A673 (cell line): ENCODE data around the gene IGSF22. TPM values are rescaled to one million over a fixed set of nuclear protein-coding genes. Genes with fewer than 3 reads are reported as not detected.

ENCODE experiments used
- total RNA-seq: library from RNA; stranded (reverse); gene quantifications from 2 replicates; pipeline ENCODE4 v1.2.3, GENCODE V29; 2021

The IGSF22 gene
- total RNA-seq, 1 experiment from 2014 or later = not detected

Other genes starting within 250 kb of the IGSF22 start
- gene TSG101, start 199.2 kb downstream of the IGSF22 start, total RNA-seq = 48.2 and 49.1 TPM in 2 replicates
- 17.5 and 17.8 TPM in 2 replicates for gene UEVLD, start 137.5 kb downstream of the IGSF22 start, total RNA-seq
- 4.6 and 5.8 TPM in 2 replicates for gene MISFA, start 126.4 kb downstream of the IGSF22 start, total RNA-seq
- gene SPTY2D1, start 91.8 kb downstream of the IGSF22 start, total RNA-seq = 13.1 and 16.1 TPM in 2 replicates
- gene TMEM86A, start 27.4 kb downstream of the IGSF22 start, total RNA-seq = 0.09 and 0.24 TPM in 2 replicates
- gene PTPN5, start 65.6 kb upstream of the IGSF22 start, total RNA-seq = 0.21 and 0.26 TPM in 2 replicates
- gene MRGPRX1, start 213.2 kb upstream of the IGSF22 start, total RNA-seq = not detected in 2 replicates